Activated naive CD8-positive, alpha-beta T cell treated with anti-CD3 and anti-CD28 coated beads, Interleukin-2, amount 50 U/mL, for 16 hours (primary cell): Measurements from ENCODE around the gene PYDC1.
"Not testable (repeated sequence)": the region's sequence is repeated elsewhere in the genome, so short reads cannot be mapped to it uniquely, and the experiment has no call there.

Source experiments
- DNase-seq: peaks from one replicate; pipeline ENCODE4 v3.0.0-alpha.2; 2020; ENCODE audit warnings: low read depth, low spot score

The PYDC1 gene

DNA sequence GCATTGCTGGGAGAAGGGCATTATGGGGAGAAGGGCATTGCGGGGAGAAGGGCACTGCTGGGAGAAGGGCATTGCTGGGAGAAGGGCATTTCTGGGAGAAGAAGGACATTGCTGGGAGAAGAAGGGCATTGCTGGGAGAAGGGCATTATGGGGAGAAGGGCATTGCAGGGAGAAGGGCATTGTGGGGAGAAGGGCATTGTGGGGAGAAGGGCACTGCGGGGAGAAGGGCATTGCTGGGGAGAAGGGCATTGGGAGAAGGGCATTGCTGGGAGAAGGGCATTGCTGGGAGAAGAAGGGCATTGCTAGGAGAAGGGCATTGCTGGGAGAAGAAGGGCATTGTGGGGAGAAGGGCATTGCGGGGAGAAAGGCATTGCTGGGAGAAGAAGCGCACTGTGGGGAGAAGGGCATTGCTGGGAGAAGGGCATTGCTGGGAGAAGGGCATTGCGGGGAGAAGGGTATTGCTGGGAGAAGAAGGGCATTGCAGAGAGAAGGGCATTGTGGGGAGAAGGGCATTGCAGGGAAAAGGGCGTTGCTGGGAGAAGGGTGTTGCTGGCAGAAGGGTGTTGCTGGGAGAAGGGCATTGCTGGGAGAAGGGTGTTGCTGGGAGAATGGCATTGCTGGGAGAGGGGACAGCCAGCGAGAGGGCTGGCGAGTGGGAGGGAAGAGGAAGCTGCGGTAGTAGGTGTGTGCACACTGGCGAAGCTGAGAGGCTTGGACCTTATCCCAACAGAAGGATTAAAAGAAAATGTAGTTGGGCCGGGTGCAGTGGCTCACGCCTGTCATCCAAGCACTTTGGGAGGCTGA, 4.6 kb upstream of the PYDC1 start:
- no peak for DNase-seq

DNA sequence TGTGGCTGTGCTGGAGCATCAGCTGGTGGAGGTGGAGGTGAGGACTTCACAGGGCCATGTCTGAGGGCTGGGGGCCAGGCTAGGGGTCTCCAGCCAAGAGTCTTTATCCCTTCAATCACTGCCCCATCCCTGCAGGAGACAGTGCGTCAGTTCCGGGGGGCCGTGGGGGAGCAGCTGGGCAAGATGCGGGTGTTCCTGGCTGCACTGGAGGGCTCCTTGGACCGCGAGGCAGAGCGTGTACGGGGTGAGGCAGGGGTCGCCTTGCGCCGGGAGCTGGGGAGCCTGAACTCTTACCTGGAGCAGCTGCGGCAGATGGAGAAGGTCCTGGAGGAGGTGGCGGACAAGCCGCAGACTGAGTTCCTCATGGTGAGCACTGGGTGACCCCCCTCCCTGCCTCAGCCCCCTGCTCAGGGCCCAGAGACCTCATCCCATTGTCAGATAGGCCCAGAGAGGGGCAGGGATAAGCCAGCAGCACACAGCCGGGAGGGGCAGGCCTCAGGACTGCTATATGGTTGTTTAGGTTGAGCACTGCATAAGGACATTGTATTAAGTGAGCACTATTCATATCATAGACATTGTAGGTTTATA, 2.3 kb upstream of the PYDC1 start:
- no peak for DNase-seq

DNA sequence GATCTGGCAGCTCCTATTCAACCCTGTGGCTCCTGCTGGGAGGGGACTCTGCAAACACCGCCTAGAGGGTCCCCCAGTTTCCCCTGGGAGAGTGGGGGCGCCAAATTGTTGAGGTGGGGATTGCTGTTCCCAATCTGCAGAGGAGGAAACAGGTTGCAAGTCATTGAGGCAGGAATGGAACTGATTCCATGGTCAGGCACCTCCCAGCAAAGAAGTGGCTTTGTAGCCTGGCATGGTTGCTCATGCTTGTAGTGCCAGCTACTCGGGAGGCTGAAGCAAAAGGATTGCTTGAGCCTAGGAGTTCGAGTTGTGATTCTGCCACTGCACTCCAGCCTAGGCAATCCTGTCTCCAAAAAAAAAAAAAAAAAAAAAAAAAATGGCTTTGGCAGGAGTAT, 198 bp upstream of the PYDC1 start:
- no peak for DNase-seq

DNA sequence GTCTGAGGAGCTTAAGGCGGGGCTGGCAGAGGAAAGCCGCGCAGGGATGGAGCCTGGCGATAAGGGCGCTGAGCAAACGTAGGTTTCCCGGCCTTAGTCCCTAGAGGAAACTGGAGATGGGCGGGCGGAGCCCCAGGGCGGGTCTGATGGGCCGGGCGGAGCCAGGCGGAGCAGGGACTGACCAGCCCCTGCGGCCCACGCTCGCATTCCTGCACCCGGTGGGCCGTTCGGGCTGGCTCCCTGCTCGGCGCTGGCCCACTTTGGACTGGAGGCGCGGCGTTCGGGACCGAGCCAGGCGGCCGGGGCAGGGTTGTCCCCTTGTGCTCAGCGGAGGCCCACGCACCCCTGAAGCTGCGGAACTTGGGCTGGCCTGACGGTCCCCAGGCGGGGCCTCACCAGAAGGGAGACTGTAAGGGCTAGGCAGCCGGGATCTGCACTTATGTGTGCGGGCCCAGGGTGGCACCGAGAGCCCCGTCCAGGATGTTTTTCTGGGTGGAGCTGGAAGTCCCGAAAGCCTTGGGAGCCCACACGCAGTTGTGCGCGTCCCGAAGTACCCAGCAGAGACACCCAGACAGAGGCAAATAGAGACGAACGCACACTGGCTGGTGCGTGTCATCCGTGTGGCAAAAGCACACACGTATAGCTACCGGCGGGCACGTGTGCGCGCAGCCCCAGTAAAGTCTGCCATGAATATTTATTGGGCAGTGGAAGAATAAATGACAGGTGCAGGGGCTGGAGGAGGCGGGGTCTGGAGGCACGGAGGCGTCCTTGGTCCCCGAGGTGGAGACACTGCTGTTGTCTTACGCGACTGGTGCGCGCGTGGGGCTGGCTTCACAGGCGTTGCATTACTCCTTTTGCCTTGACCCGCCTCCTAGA, 1.4 kb downstream of the PYDC1 start:
- DNase-seq, result no peak

DNA sequence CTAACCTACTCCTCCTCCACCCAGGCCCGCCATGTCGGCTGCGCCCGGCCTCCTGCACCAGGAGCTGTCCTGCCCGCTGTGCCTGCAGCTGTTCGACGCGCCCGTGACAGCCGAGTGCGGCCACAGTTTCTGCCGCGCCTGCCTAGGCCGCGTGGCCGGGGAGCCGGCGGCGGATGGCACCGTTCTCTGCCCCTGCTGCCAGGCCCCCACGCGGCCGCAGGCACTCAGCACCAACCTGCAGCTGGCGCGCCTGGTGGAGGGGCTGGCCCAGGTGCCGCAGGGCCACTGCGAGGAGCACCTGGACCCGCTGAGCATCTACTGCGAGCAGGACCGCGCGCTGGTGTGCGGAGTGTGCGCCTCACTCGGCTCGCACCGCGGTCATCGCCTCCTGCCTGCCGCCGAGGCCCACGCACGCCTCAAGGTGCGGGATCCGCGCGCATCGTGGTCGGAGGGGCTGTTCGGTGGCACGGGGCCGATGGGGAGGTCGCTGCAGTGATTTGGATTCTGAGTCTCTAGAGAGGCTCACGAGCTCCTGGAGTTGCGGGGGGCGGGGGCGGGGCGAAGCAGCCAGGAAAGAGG, 2.1 kb downstream of the PYDC1 start:
- DNase-seq, result no peak

DNA sequence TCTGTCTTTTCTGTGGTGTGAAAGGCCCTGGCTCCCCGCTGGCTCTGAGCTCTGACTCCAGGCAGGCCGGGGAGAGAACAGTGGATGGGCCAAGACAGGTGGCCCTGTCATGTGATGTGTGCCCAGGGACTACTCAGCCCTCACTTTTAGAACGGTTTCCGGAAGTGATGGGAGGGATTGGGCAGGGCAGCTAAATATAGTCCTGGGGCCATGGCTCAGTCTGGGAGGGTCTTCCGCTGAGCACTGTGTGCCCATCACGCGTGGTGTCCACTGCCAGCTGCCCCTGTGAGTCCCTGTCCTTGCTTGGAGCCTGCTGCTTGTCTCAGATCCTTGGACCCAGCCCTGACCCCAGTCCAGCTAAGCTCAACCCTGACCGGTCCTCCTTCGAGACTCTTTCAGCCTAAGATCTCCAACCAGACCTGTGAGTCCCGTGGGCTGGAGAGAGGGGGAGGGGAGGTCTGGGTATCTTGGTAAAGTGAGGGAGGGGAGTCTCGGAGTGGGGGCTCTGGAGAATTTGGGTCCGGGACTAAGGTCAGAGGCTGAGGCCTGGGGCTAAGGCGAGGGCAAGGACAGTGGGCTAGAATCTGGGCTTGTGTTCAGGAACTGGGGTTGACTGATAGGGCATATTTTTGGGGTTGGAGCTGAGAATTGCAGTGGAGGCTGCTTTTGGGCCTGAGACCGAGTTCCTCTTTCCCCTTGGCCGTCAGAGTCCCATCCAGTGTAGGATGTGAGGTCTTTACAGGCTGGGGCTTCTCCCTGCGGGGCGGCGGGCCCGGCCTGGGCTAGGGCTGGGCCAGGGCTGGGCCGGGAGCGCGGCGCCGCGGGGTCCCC, 2.8 kb downstream of the PYDC1 start, which contains the start of gene TRIM72:
Gene TRIM72, plus strand, starts transcription at position 243 of the 831 bp plus-strand sequence. CDS start 620 bp downstream, outside the sequence.
- DNase-seq, result no peak

DNA sequence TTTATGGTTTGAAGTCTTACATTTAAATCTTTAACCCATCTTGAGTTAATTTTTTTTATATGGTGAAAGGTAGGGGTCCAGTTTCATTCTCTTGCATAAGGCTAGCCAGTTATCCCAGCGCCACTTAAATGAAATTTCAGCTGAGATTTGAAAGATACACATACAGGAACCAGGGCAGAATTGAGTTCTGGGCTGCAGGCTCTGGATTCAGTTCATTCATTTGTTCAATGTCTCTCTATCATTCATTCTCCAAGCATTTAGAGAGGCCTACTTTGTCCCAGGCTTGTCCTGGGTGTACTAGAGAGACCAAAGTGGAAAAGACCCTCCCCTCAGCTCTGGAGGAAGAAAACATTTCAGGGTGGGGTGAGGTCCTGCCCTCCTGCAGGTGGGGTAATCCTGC, 3.6 kb downstream of the PYDC1 start:
- DNase-seq, result no peak

DNA sequence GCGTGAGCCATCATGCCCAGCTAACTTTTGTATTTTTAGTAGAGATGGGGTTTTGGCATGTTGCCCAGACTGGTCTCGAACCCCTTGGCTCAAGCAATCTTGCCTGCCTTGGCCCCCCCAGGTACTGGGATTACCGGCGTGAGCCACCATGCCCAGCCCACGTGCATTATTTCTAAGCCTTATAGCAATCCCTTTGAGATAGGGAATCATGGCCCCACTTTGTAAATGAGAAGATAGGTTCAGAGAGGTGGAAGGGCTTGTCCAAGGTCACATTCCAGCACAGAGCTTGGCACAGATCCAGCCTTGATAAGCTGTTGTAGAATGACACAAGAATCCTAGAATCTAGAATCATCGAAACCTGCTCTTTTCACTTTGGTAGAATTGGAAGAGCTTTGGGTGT, 10.2 kb downstream of the PYDC1 start:
- no peak for DNase-seq

DNA sequence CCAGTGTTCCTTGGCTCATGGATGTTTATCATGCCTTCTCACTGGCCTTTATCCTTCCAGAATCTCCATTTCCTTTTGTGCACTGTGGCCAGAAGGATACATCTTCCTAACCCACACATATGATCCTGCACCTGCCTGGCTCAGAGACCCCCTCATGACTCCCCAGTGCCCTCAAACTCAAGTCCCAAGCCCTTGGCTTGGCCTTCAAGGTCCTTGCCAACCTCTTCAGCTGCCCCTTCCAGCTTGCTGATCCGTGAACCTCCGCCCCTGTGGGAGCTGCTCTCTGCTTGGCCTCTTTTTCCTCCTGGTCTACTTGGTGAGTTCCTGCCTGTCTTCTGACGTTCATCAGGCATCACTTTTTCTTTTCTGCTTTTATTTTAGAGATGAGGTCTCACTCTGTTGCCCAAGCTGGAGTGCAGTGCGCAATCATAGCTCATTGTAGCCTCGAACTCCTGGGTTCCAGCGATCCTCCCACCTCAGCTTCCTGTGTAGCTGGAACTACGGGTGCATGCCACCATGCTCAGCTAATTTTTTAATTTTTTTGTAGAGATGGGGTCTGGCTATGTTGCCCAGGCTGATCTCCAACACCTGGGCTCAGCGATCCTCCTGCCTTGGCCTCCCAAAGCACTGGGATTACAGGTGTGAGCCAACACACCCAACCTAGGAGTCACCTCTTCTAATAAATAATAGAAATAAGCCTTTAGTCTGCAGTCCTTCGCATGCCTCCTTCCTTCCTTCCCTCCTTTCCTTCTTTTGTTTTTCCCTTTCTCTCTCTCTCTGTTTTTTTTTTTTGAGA, 11.9 kb downstream of the PYDC1 start:
- no peak for DNase-seq

DNA sequence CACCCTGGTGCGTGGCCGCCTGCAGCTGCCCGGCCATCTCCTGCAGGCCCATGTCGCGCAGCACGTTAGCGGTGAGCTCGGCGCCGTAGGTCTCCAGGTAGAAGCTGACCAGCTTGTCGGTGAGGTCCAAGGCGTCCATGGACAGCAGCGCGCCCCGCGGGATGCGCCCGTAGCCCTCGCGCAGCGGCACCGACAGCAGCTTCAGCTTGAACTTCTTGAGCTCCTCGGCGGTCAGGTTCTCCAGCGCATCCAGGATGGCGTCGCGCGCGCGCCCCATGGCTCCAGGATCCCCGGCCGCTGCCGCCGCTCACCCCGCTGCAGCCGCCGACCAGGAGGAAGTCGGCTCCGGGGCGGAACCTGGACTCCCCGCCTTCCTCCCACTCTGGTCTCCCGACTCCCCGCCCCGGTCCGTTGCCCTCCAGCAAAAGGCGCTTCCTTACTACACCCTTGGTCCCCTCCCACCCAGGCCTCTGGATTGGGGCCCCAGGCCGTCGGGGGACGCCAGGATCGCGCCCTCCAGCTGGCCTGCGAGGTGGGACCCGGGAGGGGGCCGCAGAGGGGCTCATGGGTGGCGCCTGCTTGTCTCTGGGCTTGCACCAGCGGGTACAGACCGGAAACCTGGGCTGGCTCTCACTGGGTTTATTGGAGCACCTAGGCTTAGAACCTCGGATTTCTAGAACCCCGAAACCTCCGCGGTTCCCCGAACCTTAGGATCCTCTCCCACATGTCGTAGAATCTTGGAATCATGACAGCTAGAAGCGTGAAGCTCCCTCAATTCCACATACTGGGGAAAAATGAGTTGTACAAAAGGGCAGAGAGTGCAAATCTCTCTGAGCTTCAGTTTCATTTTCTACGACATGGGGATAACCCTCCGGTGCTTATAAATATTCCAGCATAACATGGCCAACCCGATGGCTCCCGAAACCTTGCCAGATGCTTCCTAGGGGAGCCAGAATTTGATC, 14.2 kb downstream of the PYDC1 start, which contains the start of gene PYCARD:
Gene PYCARD, minus strand, starts transcription at position 347 of the 962 bp plus-strand sequence. Its CDS starts 70 bp downstream, at position 277.
- DNase-seq, result no peak

DNA sequence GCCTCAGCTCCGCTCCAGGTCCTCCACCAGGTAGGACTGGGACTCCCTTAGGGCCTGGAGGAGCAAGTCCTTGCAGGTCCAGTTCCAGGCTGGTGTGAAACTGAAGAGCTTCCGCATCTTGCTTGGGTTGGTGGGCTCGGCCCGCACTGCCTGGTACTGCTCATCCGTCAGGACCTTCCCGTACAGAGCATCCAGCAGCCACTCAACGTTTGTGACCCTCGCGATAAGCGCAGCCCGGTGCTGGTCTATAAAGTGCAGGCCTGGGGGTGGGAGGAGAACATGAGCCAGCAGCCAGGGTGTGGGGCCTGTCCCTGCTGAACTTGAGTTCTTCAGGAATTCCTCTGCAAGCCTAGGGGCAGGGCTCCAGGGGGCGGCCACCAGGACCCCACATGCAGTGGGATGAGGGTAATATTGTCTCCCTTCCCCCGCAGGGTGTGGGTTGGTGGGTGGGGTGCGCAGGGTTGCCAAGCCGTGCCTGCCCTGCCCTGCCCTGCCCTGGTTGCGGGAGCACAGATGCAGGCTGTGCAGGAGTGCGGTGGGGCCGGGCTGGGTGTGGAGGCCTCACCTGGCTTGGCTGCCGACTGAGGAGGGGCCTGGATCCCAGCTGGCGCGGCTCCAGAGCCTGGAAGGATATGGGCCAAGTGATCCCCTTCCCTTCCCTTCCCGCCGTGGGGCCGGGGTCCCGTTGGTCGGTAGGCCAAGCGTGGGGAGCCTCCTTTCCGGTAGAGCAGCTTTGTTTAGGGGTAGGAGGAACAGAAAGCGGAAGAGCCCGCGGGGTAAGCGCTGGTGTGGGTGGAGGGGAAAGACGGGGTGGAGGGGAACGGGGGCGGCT, 15.1 kb downstream of the PYDC1 start:
- no peak for DNase-seq

DNA sequence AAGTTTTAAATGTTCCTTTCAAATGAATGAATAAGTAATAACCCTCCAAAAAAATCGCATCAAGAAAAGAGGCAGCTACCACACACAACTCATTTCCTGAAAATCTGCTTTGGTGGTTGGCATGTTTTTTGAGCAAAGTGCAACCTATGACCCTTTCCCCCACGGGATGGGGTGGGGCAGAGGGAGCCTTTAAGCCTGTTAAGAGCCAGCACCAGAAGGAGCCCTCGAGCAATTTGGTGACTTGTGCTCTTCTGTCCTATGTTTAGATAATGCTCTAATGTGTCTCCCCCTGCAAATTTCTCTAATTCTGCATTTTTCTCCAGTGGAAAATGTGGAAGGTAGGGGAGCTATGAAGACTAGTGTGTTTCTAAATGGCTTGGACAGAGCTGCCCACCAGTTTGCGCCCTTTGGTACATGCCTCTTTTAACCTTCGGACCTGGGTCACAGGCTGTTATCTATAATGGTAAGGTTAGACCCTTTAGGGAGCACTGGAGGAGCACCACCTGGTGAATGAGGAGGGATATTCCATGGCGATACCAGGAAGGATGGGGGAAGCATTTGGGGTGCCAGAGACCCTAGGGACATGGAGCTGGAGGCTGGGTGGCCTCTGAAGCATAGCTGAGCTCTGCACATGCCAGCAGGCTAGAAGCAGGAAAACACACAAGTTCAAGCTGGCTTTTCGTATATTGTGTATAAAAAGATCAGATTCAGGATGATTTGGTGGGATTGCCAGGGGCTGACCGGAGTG, 15.9 kb downstream of the PYDC1 start:
- DNase-seq, result no peak

DNA sequence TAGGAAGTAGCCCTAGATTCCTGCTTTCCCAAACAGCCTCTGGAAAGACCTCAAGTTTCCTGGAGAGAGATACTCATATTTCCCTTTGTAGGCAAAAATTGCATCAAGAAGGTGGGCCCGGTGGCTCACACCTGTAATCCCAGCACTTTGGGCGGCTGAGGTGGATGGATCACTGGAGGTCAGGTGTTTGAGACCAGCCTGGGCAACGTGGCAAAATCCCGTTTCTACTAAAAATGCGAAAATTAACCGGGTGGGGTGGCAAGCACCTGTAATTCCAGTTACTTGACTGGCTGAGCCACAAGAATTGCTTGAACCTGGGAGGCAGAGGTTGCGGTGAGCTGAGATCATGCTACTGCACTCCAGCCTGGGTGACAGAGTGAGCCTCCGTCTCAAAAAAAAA, 16.8 kb downstream of the PYDC1 start:
- not testable (repeated sequence) for DNase-seq

DNA sequence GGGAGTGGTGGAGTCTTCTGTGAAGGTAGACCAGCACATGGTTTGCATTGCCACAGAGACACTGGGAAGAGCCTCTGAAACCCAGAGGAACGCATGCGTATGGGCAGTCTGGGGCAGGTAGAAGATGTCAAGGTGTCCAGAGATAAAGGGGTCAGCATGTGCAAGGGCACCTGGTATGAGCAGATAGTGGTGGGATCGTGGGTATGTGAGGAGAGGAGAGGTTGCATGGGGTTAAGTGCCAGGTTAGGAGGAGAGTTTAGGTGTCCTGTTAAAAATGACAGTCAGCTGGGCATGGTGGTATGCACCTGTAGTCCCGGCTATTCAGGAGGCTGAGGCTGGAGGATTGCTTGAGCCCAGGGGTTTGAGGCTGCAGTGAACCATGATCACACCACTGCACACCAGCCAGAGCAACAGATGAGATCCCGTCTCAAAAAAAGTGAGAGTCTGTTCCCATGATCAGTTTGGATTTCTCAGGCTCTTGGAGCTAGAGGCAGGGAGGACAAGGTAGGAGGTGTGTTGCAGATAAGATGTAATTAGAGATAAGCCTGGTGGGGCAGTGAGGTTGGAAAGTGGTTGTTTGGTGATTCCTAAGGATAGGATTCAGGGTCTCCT, 17.4 kb downstream of the PYDC1 start:
- DNase-seq, result no peak

DNA sequence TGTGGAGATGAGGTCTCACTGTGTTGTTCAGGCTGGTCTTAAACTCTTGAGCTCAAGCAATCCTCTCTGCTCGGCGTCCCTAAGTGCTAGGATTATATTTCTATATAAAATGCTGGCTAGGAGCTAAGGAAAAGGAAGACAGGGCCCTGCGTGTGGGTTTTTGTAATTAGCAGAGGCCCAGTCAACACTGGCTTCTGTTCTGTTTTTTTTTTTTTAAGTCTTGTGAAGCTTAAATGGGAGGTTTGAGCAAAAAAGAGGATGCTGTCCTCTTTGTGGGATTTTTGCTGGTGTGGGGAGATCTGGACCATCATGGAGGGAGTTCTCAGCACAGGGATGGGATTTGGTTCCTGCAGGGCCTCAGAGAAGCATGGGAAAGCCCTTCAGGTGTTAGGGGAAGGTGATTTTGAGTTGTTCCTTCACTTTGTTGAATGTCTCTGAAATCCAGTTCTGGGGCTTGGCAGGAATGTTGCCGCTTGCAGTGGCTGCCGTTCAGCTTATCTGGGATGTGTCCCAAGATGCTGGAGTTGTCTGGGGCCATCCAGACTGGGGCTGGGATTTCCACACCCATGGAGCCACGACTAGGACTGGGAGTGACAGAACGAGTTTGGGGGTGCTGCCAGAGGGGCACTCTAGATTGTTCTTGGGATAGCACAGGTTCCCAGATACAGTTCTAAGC, 18.6 kb downstream of the PYDC1 start:
- no peak for DNase-seq
